Left renal cortex interstitium (tissue), 4 donors: Measurements from ENCODE around the gene OR2T2. TPM values are rescaled to one million over a fixed set of nuclear protein-coding genes. Genes with fewer than 3 reads are reported as not detected.
"Not testable (repeated sequence)": the region's sequence is repeated elsewhere in the genome, so short reads cannot be mapped to it uniquely, and the experiment has no call there.

Source experiments
- DNase-seq, 4 donors: peaks; one replicate each; pipeline ENCODE4 v3.0.0-alpha.2; 2013; ENCODE audit warnings: low read depth in 4 of 4, low spot score in 2 of 4, missing footprints in 1 of 4
- polyA plus RNA-seq, 4 donors: library from polyadenylated mRNA; unstranded; fragments of 120-200 nt; gene quantifications; one replicate each; pipeline ENCODE4 v1.2.1, GENCODE V29; 2013; ENCODE audit not compliant: insufficient read length in 4 of 4

OR2T2 gene
- polyA plus RNA-seq, 4 donors, result not detected

GRCh38 chr1:248449821-248450465 is 4.5 kb downstream of the OR2T2 start:
- not testable (repeated sequence) for DNase-seq

- DNase-seq, result not testable (repeated sequence)
Observed at GRCh38 chr1:248450466-248451145, 5.2 kb downstream of the OR2T2 start.

- DNase-seq, result not testable (repeated sequence)
Observed at GRCh38 chr1:248453619-248454018, 8.2 kb downstream of the OR2T2 start.

GRCh38 chr1:248455045-248455444 is 9.6 kb downstream of the OR2T2 start:
- DNase-seq, result not testable (repeated sequence)

- not testable (repeated sequence) for DNase-seq
Observed at GRCh38 chr1:248456635-248457034, 11.2 kb downstream of the OR2T2 start.

GRCh38 chr1:248459117-248459516 is 13.7 kb downstream of the OR2T2 start:
- DNase-seq, result not testable (repeated sequence)

- no peak for DNase-seq
Observed at GRCh38 chr1:248471154-248471553, 25.7 kb downstream of the OR2T2 start.

- DNase-seq, result not testable (repeated sequence)
Observed at GRCh38 chr1:248472111-248472510, 26.7 kb downstream of the OR2T2 start.

- not testable (repeated sequence) for DNase-seq
Observed at GRCh38 chr1:248473051-248473450, 27.6 kb downstream of the OR2T2 start, which contains the start of gene OR2T3. OR2T3 (plus strand) TSS chr1:248473351; CDS start chr1:248473351, 0 bp downstream.

GRCh38 chr1:248475660-248476059 is 30.2 kb downstream of the OR2T2 start:
- not testable (repeated sequence) for DNase-seq

GRCh38 chr1:248481686-248482579 is 36.5 kb downstream of the OR2T2 start:
- DNase-seq, result not testable (repeated sequence)

- DNase-seq, result not testable (repeated sequence)
Observed at GRCh38 chr1:248488289-248488688, 42.9 kb downstream of the OR2T2 start, which contains the start of gene OR2T5. OR2T5 (plus strand) TSS chr1:248488589; CDS start chr1:248488589, 0 bp downstream.

- not testable (repeated sequence) for DNase-seq
Observed at GRCh38 chr1:248496661-248497060, 51.2 kb downstream of the OR2T2 start.

- not testable (repeated sequence) for DNase-seq
Observed at GRCh38 chr1:248500305-248501035, 55.0 kb downstream of the OR2T2 start.

Other genes starting within 250 kb of the OR2T2 start
- gene OR2M3, start 248.4 kb upstream of the OR2T2 start, polyA plus RNA-seq, result under 1 TPM in 3 of 4 donors, not detected in 1; 0.02 to 0.08 (median 0.03) TPM
- under 1 TPM in 3 of 4 donors, not detected in 1; 0.04 to 0.12 (median 0.05) TPM for gene OR2M4, start 214.2 kb upstream of the OR2T2 start, polyA plus RNA-seq
- not detected for gene OR2T33, start 167.7 kb upstream of the OR2T2 start, polyA plus RNA-seq
- under 1 TPM in 2 of 4 donors, not detected in 2; 0.04 to 0.13 TPM for gene OR2T12, start 142.2 kb upstream of the OR2T2 start, polyA plus RNA-seq
- not detected for gene OR2M7, start 121.1 kb upstream of the OR2T2 start, polyA plus RNA-seq
- not detected for gene OR14C36, start 96.9 kb upstream of the OR2T2 start, polyA plus RNA-seq
- gene OR2T4, start 84.0 kb upstream of the OR2T2 start, polyA plus RNA-seq, result not detected
- gene OR2T6, start 69.9 kb upstream of the OR2T2 start, polyA plus RNA-seq, result under 1 TPM in 2 of 4 donors, not detected in 2; 0.08 to 0.21 TPM
- gene OR2T1, start 42.6 kb upstream of the OR2T2 start, polyA plus RNA-seq, result not detected
- gene OR2T3, start 27.7 kb downstream of the OR2T2 start, polyA plus RNA-seq, result not detected
- gene OR2T5, start 43.0 kb downstream of the OR2T2 start, polyA plus RNA-seq, result not detected
- under 1 TPM in 2 of 4 donors, not detected in 2; 0.04 to 0.08 TPM for gene OR2G6, start 62.4 kb downstream of the OR2T2 start, polyA plus RNA-seq
- under 1 TPM in 1 of 4 donors, not detected in 3; 0.06 TPM for gene OR2T29, start 117.1 kb downstream of the OR2T2 start, polyA plus RNA-seq
- not detected for gene OR2T34, start 129.1 kb downstream of the OR2T2 start, polyA plus RNA-seq
- gene OR2T10, start 152.1 kb downstream of the OR2T2 start, polyA plus RNA-seq, result under 1 TPM; 0.08 to 0.28 (median 0.11) TPM
- gene OR2T11, start 189.5 kb downstream of the OR2T2 start, polyA plus RNA-seq, result under 1 TPM in 1 of 4 donors, not detected in 3; 0.03 TPM
- not detected for gene OR2T35, start 199.6 kb downstream of the OR2T2 start, polyA plus RNA-seq
- not detected for gene OR2T27, start 209.9 kb downstream of the OR2T2 start, polyA plus RNA-seq